ENCODE results near the gene OR2V2. TPM values are rescaled to one million over a fixed set of nuclear protein-coding genes. Genes with fewer than 3 reads are reported as not detected.

OR2V2 gene
- total and polyA plus RNA-seq, 4 donors: not detected

DNA sequence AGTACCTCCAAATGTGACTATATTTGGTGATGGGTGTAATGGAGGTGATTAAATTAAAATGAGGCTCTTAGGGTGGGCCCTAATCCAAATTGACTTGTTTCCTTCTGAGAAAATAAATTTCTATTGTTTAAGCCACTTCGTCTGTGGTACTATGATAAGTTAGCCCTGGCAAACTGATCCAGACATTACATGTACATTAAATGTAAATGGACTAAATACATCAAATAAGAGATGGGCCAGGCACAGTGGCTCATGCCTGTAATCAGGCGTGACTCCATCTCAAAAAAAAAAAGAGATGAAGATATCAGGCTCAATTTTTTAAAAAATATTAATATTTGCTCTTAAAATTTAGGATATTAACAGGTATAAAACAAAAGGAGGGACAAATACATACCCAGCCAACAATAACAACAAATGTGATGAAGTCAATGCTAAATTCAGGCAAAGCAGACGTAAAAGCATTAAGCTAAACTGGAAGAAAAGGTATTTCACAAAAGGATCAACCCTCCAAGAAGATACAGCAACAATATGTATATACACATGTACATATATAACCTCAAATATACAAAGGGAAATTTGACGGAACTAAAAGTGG, 10.9 kb upstream of the OR2V2 start:
- Histone ChIP-seq H3K4me3 (ENCODE audit: low read depth in 1 of 3, low read length in 3 of 3) (no peak overlapping the region), H3K9me3 (ENCODE audit: control insufficient read depth in 4 of 4, low read length in 3 of 4) (peaks cover 0 to 3% (median 0%) of the 10 kb centered on the region in 4 donors), H3K27me3 (ENCODE audit: control insufficient read depth in 4 of 4, insufficient read depth in 4 of 4, low read length in 3 of 4) (no peaks in the 10 kb centered on the region), H3K4me1 (ENCODE audit: control insufficient read depth in 4 of 4, insufficient read depth in 4 of 4, low read length in 3 of 4) (peaks cover 0 to 5% (median 0%) of the 10 kb centered on the region in 4 donors), H3K27ac (ENCODE audit: low read depth in 1 of 2, low read length in 2 of 2) (no peak overlapping the region), H3K9ac (ENCODE audit: low read depth in 1 of 2, low read length in 2 of 2) (no peak overlapping the region), H3K36me3 (ENCODE audit: control insufficient read depth in 4 of 4, insufficient read depth in 3 of 4, low read depth in 1 of 4, low read length in 3 of 4) (no peaks in the 10 kb centered on the region)
- TF ChIP-seq HNF4G (IDR thresholded peaks at IDR 0.05) (no peak), NR2F2 (IDR thresholded peaks at IDR 0.05) (no peak), JUND (IDR thresholded peaks at IDR 0.05) (no peak), REST (IDR thresholded peaks at IDR 0.05) (no peak), EGR1 (IDR thresholded peaks at IDR 0.05; ENCODE audit: low read depth in 2 of 2) (no peak), FOXA1 (IDR thresholded peaks at IDR 0.05) (no peak), YY1 (IDR thresholded peaks at IDR 0.05) (no peak), RXRA (IDR thresholded peaks at IDR 0.05) (no peak), GABPA (IDR thresholded peaks at IDR 0.05 in 1 of 2, conservative IDR thresholded peaks at IDR 0.05 in 1 of 2) (no peak)
- TF ChIP-seq, protein P1, sequence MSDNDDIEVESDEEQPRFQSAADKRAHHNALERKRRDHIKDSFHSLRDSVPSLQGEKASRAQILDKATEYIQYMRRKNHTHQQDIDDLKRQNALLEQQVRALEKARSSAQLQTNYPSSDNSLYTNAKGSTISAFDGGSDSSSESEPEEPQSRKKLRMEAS (IDR thresholded peaks at IDR 0.05): no peak
- TF ChIP-seq, protein P2, sequence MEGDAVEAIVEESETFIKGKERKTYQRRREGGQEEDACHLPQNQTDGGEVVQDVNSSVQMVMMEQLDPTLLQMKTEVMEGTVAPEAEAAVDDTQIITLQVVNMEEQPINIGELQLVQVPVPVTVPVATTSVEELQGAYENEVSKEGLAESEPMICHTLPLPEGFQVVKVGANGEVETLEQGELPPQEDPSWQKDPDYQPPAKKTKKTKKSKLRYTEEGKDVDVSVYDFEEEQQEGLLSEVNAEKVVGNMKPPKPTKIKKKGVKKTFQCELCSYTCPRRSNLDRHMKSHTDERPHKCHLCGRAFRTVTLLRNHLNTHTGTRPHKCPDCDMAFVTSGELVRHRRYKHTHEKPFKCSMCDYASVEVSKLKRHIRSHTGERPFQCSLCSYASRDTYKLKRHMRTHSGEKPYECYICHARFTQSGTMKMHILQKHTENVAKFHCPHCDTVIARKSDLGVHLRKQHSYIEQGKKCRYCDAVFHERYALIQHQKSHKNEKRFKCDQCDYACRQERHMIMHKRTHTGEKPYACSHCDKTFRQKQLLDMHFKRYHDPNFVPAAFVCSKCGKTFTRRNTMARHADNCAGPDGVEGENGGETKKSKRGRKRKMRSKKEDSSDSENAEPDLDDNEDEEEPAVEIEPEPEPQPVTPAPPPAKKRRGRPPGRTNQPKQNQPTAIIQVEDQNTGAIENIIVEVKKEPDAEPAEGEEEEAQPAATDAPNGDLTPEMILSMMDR (IDR thresholded peaks at IDR 0.05; ENCODE audit: low read depth, low read length, missing input control): no peak
- WGBS: 82% methylated on average over 4 of the region's 4 CpGs
- no peak for DNase-seq (ENCODE audit: low spot score)

GRCh38 chr5:181138258-181138657, 9.1 kb upstream of the OR2V2 start:
- H3K4me1 ChIP-seq (ENCODE audit: control insufficient read depth in 4 of 4, insufficient read depth in 4 of 4, low read length in 3 of 4): peaks cover 0 to 5% (median 0%) of the 10 kb centered on the region in 4 donors
- H3K9ac ChIP-seq (ENCODE audit: low read depth in 1 of 2, low read length in 2 of 2): no peak overlapping the region
- TF ChIP-seq FOXA1 (IDR thresholded peaks at IDR 0.05) (no peak), RXRA (IDR thresholded peaks at IDR 0.05) (no peak), TAF1 (conservative IDR thresholded peaks at IDR 0.05) (no peak), JUND (IDR thresholded peaks at IDR 0.05) (no peak), GABPA (IDR thresholded peaks at IDR 0.05 in 1 of 2, conservative IDR thresholded peaks at IDR 0.05 in 1 of 2) (no peak), EGR1 (IDR thresholded peaks at IDR 0.05; ENCODE audit: low read depth in 2 of 2) (no peak), HNF4G (IDR thresholded peaks at IDR 0.05) (no peak), HNF4A (conservative IDR thresholded peaks at IDR 0.05) (no peak), FOXA2 (IDR thresholded peaks at IDR 0.05) (no peak)
- TF ChIP-seq, protein P3, sequence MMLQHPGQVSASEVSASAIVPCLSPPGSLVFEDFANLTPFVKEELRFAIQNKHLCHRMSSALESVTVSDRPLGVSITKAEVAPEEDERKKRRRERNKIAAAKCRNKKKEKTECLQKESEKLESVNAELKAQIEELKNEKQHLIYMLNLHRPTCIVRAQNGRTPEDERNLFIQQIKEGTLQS (IDR thresholded peaks at IDR 0.05): no peak
- TF ChIP-seq, protein P4, sequence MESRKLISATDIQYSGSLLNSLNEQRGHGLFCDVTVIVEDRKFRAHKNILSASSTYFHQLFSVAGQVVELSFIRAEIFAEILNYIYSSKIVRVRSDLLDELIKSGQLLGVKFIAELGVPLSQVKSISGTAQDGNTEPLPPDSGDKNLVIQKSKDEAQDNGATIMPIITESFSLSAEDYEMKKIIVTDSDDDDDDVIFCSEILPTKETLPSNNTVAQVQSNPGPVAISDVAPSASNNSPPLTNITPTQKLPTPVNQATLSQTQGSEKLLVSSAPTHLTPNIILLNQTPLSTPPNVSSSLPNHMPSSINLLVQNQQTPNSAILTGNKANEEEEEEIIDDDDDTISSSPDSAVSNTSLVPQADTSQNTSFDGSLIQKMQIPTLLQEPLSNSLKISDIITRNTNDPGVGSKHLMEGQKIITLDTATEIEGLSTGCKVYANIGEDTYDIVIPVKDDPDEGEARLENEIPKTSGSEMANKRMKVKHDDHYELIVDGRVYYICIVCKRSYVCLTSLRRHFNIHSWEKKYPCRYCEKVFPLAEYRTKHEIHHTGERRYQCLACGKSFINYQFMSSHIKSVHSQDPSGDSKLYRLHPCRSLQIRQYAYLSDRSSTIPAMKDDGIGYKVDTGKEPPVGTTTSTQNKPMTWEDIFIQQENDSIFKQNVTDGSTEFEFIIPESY (IDR thresholded peaks at IDR 0.05): no peak
- TF ChIP-seq, protein P2 (IDR thresholded peaks at IDR 0.05; ENCODE audit: low read depth, low read length, missing input control): no peak
- no peak overlapping the region for H3K27ac ChIP-seq (ENCODE audit: low read depth in 1 of 2, low read length in 2 of 2)
- H3K27me3 ChIP-seq (ENCODE audit: control insufficient read depth in 4 of 4, insufficient read depth in 4 of 4, low read length in 3 of 4): no peaks in the 10 kb centered on the region
- peaks cover 0 to 3% (median 0%) of the 10 kb centered on the region in 4 donors for H3K9me3 ChIP-seq (ENCODE audit: control insufficient read depth in 4 of 4, low read length in 3 of 4)
- WGBS: 54% methylated on average over 5 of the region's 5 CpGs
- no peak overlapping the region for H3K4me3 ChIP-seq (ENCODE audit: low read depth in 1 of 3, low read length in 3 of 3)
- DNase-seq (ENCODE audit: low spot score): no peak
- no peaks in the 10 kb centered on the region for H3K36me3 ChIP-seq (ENCODE audit: control insufficient read depth in 4 of 4, insufficient read depth in 3 of 4, low read depth in 1 of 4, low read length in 3 of 4)

Data from liver (tissue), 9 donors.